IPS-18a (cell line): Measurements from ENCODE around the gene CBLB.

Experiments
- H3K27ac ChIP-seq: one replicate; pipeline ENCODE4 v1.5.1; 2013; ENCODE audit warnings: low read length
- H3K27me3 ChIP-seq: one replicate; pipeline ENCODE4 v1.6.1; 2013; ENCODE audit warnings: mild to moderate bottlenecking, low read length; ENCODE audit not compliant: control insufficient read depth, insufficient read depth
- H3K36me3 ChIP-seq: one replicate; pipeline ENCODE4 v1.6.1; 2013; ENCODE audit warnings: low read depth, low read length; ENCODE audit not compliant: control insufficient read depth
- H3K4me1 ChIP-seq: one replicate; pipeline ENCODE4 v1.6.1; 2013; ENCODE audit warnings: low read depth, low read length; ENCODE audit not compliant: control insufficient read depth
- H3K4me3 ChIP-seq: one replicate; pipeline ENCODE4 v1.5.1; 2013; ENCODE audit warnings: low read length
- H3K9ac ChIP-seq: one replicate; pipeline ENCODE4 v1.6.1; 2013; ENCODE audit warnings: mild to moderate bottlenecking, low read length, moderate library complexity
- H3K9me3 ChIP-seq: one replicate; pipeline ENCODE4 v1.6.1; 2013; ENCODE audit warnings: low read depth, low read length; ENCODE audit not compliant: control insufficient read depth

CBLB gene

DNA sequence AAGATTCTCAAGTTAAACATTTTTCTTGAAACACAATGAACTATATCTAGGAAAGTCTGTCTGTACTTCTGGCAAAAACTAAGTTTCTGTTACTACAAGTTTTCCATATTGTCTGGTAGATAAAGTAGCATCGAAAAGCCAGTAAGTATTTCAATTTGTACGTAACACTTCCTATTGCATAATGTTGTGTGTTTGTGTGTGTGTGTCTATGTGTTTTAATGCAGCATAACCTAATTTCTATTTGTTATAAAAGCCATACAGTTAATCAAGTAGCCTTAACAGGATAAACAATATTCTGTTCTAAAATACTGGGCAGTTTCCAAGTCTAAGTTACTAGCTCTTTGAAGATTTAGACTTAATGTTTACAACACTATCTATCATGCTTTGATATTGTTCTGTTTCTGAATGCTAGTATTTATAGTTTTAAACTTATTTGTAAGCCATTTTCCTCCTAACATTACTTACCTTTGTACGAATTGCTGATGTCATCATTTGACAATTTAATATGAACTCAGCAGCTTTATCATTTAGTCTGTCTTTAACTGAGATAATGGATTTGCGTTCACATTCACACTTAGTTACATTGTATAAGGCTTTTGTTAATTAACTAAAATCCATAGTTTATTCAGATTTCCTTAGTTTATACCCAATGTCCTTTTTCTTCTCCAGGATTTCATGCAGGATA is 163.9 kb downstream of the CBLB start:
- Histone ChIP-seq H3K4me3 (no peak overlapping the region), H3K27me3 (no peaks in the 10 kb centered on the region), H3K9ac (no peak overlapping the region), H3K9me3 (no peaks in the 10 kb centered on the region), H3K4me1 (no peaks in the 10 kb centered on the region), H3K27ac (no peak overlapping the region), H3K36me3 (peaks cover 10% of the 10 kb centered on the region)

DNA sequence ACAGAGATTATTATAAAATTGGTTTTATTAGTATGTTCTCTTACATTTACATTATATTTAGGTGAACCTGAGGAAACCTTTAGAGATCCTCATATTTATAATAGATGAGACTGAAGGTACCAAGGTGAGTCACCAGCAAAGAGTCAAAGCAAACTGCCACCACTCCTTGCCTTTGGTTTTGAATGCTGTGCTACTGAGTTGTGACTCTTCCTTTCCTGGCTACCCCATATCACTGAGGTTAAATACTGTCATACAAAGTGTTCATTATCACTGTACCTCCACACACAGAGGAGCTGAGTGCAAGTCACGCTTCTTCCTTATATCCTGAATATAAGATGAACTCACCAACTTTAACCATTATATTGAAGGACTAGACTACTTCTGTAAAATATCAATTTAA is 168.2 kb downstream of the CBLB start:
- Histone ChIP-seq H3K4me3 (no peak overlapping the region), H3K36me3 (peaks cover 12% of the 10 kb centered on the region), H3K27ac (no peak overlapping the region), H3K4me1 (no peaks in the 10 kb centered on the region), H3K9ac (no peak overlapping the region), H3K9me3 (no peaks in the 10 kb centered on the region), H3K27me3 (no peaks in the 10 kb centered on the region)

DNA sequence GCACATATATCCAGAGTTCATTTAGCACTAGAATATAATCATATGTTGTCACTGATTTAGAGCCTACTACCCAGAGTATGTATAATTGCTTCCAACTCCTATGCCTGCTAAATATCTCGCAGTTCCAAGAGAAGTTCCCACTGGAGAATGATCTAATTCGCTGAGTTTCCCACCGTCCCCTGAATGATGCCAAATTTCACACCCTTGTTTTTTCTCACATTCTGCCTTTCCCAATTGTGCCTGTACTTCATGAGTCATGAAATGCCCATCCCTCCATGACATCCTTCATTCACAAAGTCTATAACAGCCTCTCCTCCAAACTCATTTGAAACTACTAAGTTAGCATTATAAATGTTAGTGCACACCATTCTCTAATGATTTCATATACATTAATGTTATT is 177.2 kb downstream of the CBLB start:
- H3K9ac ChIP-seq, result no peak overlapping the region
- no peaks in the 10 kb centered on the region for H3K9me3 ChIP-seq
- no peaks in the 10 kb centered on the region for H3K27me3 ChIP-seq
- peaks cover 4% of the 10 kb centered on the region for H3K36me3 ChIP-seq
- no peak overlapping the region for H3K27ac ChIP-seq
- no peak overlapping the region for H3K4me3 ChIP-seq
- no peaks in the 10 kb centered on the region for H3K4me1 ChIP-seq

DNA sequence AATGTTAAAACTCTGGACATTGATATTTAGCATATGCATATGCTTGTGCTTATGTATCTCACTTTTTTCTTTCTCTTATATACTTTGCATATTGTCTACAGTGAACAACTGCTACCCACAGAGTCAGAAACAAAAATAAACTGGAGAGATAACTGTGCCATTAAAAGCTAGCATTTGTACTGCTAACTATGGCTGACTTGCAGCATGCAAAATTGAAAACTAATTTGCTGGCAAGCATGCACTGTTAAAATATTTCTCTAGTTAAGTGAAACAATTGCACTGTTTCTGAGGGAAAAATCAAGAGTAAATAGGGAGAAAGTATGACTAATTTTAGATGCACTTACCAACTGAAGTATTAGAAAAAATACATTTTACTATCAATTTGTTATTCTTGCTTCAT is 177.8 kb downstream of the CBLB start:
- Histone ChIP-seq H3K27me3 (no peaks in the 10 kb centered on the region), H3K4me3 (no peak overlapping the region), H3K4me1 (no peaks in the 10 kb centered on the region), H3K36me3 (peaks cover 4% of the 10 kb centered on the region), H3K27ac (no peak overlapping the region), H3K9ac (no peak overlapping the region), H3K9me3 (no peaks in the 10 kb centered on the region)

DNA sequence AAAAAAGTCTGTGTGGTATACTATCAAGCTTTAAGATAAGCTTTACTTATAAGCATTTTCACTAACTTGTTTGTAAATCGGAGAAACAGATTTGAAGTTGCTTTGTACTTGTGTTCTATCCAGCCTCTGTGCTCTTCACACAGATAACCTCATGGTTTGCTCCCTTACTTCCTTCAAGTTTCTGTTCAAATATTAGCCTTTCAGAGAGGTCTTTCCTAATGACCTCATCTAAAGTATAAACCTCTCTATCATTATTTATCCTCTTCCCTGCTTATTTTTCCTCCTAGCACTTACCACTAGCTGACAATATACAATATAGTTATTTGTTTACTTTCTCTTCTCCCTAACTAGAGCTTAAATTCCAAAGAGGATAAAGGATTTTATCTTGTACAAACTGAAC is 180.0 kb downstream of the CBLB start:
- Histone ChIP-seq H3K4me3 (no peak overlapping the region), H3K27me3 (no peaks in the 10 kb centered on the region), H3K4me1 (no peaks in the 10 kb centered on the region), H3K9ac (no peak overlapping the region), H3K27ac (no peak overlapping the region), H3K9me3 (no peaks in the 10 kb centered on the region), H3K36me3 (peaks cover 4% of the 10 kb centered on the region)

DNA sequence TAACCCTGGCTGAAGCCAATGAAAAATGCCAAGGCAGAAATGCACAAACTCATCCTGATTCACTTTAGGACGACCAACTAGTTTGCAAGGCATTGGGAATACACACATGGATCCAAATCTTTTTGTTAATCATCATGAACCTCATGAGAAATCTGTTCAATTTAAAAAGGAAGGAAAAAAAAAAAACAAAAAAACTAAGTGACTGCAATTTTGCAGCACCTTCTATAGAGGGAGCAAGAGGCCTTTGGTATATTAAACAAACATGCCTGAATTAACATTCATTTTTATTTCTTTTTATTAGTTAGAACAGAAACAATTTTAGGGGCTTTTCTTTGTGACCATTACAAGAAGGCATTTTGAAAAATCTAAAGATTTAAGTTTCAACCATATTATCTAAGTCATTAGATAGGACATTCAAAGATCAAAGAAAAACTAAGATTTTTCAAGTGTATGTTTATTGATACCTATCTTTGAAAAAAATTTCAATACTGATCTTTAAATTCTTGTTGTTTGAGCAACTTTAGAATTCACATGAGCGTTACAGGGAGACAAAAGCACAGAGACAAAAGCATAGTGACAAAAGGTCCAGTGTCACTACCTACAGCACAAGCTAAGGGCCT is 182.4 kb downstream of the CBLB start:
- Histone ChIP-seq H3K9ac (no peak overlapping the region), H3K27ac (no peak overlapping the region)

DNA sequence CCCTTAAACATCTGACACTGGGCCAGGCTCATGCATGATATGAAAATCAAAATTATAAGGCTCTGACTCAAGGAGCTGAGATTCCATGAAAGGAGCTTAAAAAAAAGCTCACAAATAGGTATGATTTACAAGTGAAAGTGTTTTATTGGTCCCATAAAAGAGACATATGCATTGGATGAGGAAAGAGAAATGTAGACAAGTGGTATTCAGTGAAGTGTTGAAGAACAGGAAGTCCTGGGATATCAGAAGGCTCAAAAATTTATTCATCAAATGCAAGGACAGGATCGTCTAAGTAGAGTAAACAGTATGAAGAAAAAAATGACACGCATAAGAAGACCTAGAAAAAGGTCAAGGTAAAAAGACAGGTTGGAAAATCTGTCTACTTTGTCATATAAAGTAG is 188.9 kb downstream of the CBLB start:
- no peaks in the 10 kb centered on the region for H3K9me3 ChIP-seq
- peaks cover 17% of the 10 kb centered on the region for H3K36me3 ChIP-seq
- no peaks in the 10 kb centered on the region for H3K27me3 ChIP-seq
- H3K27ac ChIP-seq, result no peak overlapping the region
- no peaks in the 10 kb centered on the region for H3K4me1 ChIP-seq
- no peak overlapping the region for H3K9ac ChIP-seq
- no peak overlapping the region for H3K4me3 ChIP-seq

More for the DNA sequence above, 182.4 kb downstream of the CBLB start:
- Histone ChIP-seq H3K9me3 (no peaks in the 10 kb centered on the region), H3K27me3 (no peaks in the 10 kb centered on the region), H3K4me3 (no peak overlapping the region), H3K4me1 (no peaks in the 10 kb centered on the region), H3K36me3 (peaks cover 5% of the 10 kb centered on the region)

DNA sequence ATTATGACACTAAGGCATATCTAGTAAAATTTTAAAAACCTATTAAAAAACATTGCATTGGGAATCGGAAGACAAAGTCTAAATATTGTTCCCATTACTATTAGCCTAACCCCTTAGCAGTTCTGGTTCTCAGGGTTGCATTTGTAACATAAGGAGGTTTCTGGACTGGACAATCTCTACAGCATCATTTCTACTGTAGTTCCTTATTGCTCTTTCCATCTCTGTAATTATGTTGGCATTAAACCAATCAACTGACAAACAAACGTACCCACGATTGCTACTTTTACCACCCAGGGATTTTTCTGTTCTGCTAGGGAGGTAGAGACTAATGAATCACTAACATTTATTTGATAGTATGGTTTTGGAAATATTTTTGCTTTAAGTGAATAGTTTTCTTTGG is 190.8 kb downstream of the CBLB start:
- Histone ChIP-seq H3K27me3 (no peaks in the 10 kb centered on the region), H3K9me3 (no peaks in the 10 kb centered on the region), H3K9ac (no peak overlapping the region), H3K4me3 (no peak overlapping the region), H3K36me3 (peaks cover 16% of the 10 kb centered on the region), H3K4me1 (no peaks in the 10 kb centered on the region), H3K27ac (no peak overlapping the region)

DNA sequence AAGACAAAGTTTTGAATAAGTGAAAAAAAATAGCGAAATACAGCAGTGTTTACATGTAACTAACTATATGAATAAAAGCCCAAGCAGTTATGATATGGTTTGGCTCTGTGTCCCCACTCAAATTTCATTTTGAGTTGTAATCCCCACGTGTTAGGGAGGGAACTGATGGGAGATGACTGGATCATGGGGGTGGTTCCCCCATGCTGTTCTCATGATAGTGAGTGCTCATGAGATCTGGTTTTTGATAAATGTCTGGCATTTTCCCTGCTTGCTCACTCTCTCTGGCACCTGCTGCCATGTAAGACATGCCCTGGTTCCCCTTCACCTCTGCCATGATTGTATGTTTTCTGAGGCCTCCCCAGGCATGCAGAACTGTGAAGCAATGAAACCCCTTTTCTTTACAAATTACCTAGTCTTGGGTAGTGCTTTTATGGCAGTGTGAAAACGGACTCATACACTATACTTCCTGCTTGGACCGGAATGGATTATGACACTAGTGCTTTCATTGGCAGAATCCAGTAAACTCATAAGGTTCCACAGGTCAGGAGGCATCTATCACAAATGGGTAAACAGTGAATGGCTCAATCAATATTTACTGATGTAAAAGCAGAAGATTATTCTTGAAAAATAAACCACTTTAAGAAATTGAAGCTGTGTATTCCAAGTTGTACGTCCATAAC is 192.1 kb downstream of the CBLB start:
- Histone ChIP-seq H3K4me1 (no peaks in the 10 kb centered on the region), H3K4me3 (no peak overlapping the region), H3K36me3 (peaks cover 16% of the 10 kb centered on the region), H3K9me3 (no peaks in the 10 kb centered on the region), H3K27ac (no peak overlapping the region), H3K27me3 (no peaks in the 10 kb centered on the region), H3K9ac (no peak overlapping the region)

DNA sequence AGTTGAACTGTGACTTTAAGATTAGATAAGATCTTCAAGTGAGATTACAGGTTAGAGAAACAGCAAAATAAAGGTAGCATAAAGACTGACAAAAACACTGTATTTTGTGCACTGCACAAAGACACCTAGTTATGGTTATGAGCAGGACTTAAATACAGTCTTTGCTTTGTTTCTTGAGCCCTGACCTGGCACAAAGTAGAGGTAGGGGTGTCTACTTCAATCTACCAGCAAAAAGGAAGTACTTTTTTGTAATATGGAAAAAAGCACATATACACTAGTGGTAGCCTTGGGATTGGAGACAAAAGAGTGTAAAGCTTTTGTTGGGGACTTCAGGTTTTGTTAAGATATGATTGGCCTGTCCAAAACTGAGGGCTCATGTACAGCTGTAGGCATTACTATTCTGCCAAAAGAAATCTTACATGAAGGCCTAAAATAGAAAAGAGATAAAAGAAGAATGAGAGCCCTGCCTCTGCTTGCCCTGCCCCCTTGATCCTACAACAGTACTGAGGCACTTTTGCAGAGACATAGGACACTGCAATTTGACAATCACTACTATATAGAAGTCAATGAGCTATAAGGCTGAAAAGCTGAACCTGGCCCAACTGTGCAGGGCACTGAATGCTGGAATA is 194.3 kb downstream of the CBLB start:
- H3K27ac ChIP-seq, result no peak overlapping the region
- no peaks in the 10 kb centered on the region for H3K27me3 ChIP-seq
- H3K4me1 ChIP-seq, result no peaks in the 10 kb centered on the region
- H3K4me3 ChIP-seq, result no peak overlapping the region
- no peak overlapping the region for H3K9ac ChIP-seq
- peaks cover 8% of the 10 kb centered on the region for H3K36me3 ChIP-seq
- H3K9me3 ChIP-seq, result no peaks in the 10 kb centered on the region

DNA sequence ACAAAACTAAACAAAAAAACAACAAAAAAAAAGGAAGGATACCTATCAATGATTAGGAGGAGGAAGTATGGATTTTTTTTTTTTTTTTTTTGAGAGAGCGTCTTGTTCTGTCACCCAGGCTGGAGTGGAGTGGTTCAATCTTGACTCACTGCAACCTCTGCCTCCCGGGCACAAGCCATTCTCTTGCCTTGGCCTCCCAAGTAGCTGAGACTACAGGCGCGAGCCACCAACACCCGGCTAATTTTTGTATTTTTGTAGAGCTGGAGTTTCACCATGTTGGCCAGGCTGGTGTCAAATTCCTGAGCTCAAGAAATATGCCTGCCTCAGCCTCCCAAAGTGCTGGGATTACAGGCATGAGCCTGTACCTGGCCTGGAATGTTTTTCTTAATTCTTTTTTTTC is 195.8 kb downstream of the CBLB start:
- H3K36me3 ChIP-seq, result peaks cover 16% of the 10 kb centered on the region

More for the DNA sequence above, 195.8 kb downstream of the CBLB start:
- Histone ChIP-seq H3K9ac (no peak overlapping the region), H3K4me3 (no peak overlapping the region), H3K27me3 (no peaks in the 10 kb centered on the region), H3K4me1 (no peaks in the 10 kb centered on the region), H3K27ac (no peak overlapping the region), H3K9me3 (no peaks in the 10 kb centered on the region)
